DND-41 (cell line): ENCODE results near the gene PLXNC1.

Experiments
- CTCF ChIP-seq: IDR thresholded peaks from 2 replicates; pipeline ENCODE4 v1.5.1; 2012; ENCODE audit warnings: borderline replicate concordance, low read length, moderate library complexity, mild to moderate bottlenecking; ENCODE audit not compliant: poor library complexity, severe bottlenecking; ENCODE audit errors: extremely low read depth
- EZH2 ChIP-seq: IDR thresholded peaks from 3 replicates; pipeline ENCODE4 v1.6.1; 2012; ENCODE audit warnings: borderline replicate concordance, low read depth, mild to moderate bottlenecking, moderate library complexity, low read length, inconsistent platforms; ENCODE audit not compliant: severe bottlenecking

- TF ChIP-seq CTCF = no peak
- TF ChIP-seq EZH2 = no peak
Measured at GRCh38 chr12:94248582-94248981, 100.2 kb downstream of the PLXNC1 start.
